T follicular helper cell (primary cell): ENCODE measurements around the gene TP53I3.
"Not testable (repeated sequence)": the region's sequence is repeated elsewhere in the genome, so short reads cannot be mapped to it uniquely, and the experiment has no call there.

Experiments used
- DNase-seq: peaks from one replicate; pipeline ENCODE4 v3.0.0-alpha.2; 2020; ENCODE audit warnings: low read depth
- total RNA-seq, 2 experiments: gene quantifications; one replicate each; lab custom pipeline; 2026; lab: John Stamatoyannopoulos, UW

TP53I3 gene
- total RNA-seq: 0.12 to 0.22 reads per million in 2 experiments

GRCh38 chr2:24084386-24085199 lies at the start of gene TP53I3:
TP53I3 (minus strand) TSS chr2:24084834; CDS start chr2:24084326, 508 bp downstream.
- DNase-seq: peak; percentile 66

DNA sequence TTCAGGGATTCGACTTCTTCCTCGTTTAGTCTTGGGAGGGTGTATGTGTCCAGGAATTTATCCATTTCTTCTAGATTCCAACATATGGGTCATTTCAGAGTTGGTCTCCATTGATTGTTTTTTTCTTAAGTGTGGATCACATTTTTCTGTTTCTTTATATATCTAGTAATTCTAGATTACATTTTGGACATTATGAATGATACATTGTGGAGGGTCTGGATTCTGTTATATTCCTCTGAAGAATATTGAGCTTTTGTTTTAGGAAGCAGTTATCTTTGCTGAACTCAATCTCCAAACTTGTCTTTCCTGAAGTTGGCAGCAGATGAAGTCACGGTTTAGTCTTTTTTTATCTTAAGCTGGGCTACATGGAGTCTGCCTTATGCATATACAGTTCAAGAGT lies 47.9 kb upstream of the TP53I3 start:
- no peak for DNase-seq

DNA sequence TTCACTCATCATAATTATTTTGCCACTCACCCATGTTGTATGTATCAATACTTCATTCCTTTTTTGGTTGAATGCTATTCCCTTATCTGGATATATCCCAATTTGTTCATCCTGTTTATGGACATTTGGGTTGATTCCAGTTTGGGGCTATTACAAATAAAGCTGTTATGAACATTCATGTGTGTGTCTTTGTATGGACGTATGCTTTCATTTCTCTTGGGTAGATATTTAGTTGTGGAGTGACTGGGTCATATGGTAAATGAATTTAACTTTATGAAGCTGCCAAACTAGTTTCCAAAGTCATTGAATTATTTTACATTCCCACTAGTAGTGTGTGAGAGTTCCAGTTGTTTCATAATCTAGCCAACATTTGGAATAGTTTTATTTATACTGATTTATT lies 41.3 kb upstream of the TP53I3 start:
- no peak for DNase-seq

DNA sequence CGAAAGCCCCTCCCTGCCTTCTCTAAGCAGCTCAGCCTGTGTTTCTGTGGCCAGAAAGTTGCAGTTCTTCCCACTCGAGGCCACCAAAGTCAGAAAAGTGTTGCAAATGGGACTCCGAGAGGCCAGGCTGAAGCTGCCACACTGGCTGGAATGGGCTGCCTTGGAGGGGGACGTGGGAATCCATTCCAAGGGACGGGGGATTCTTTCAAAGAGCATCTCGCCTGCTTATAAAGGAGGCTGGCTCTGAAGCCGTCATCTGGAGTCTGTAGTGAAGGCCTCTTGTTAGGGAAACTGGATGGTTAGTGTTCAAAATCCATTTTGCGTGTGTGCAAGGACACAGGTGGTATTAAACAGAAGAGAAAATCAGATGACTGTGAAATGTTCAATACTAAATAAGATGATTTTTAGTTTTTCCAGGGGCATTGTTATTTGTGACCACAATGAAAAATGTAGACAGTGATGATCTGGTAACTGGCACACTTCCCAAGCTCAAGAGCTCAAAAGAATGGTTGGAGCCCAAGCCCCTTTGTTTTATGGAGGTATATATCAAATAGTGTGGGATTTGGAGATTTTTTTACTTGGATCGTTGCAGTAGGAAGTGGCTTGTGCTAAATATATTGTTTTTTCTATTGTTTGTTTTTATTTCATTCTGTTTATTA lies 39.4 kb upstream of the TP53I3 start:
- no peak for DNase-seq

- DNase-seq: peak; percentile 4
Observed at GRCh38 chr2:24123195-24123921, 38.7 kb upstream of the TP53I3 start, which contains the start of the genes FAM228B and PFN4. FAM228B (plus strand) TSS chr2:24123469; CDS start chr2:24124362, 893 bp downstream. PFN4 (minus strand) TSS chr2:24123334; CDS start chr2:24122535, 799 bp downstream.

DNA sequence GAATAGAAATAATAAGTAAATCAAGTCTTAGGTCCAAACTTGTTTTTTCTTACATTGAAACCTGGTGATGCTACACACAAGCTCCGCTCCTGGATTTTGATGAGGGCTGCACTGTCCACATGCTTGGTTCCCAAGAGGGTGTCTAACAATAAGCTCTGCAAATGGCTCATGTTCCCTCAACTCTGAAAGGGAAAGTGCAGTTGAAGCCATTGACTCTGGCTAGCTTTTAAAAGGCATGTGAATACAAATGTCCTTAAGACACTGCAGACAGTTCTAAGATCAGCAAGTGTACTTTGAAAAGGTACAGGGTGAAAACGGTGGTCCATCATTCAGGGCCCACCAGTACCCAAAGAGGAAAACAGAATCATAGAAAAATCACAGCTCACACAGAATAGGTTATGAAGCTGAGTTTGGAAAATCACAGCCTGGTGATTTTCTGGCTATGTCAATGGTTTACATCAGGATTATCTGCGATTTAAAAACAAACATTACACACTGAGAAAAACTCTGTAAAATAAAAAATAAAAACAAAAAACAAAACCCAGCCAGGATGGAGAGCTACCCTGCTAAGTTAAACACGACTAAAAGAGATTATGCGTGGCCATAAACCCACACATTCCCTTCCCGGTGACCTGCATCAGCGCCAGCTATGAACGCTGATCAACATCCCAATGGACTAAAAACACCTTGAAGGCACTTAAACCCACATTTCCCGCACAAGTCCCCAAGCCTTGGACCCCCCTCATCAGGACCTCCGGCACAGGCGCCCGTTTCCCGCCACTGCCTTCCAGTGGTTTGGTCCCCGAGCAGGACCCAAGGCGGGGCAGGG lies 37.9 kb upstream of the TP53I3 start:
- no peak for DNase-seq

DNA sequence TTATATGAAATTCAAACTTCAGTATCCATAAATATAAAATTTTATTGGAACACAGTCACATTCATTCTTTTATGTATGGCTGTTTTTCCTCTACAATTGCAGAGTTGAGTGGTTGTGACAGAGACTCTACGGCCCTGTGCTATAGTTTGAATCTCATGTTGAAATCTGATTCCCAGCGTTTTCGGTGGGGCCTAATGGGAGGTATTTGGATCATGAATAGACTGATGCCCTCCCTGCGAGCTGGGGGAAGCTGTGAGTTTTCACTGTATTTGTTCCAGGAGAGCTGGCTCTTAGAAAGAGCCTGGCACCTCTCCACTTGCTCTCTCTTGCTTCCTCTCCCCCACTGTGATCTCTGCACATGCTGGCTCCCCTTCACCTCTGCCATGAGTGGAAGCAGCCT lies 36.8 kb upstream of the TP53I3 start:
- no peak for DNase-seq

GRCh38 chr2:24121066-24121465 lies 36.4 kb upstream of the TP53I3 start:
- no peak for DNase-seq

DNA sequence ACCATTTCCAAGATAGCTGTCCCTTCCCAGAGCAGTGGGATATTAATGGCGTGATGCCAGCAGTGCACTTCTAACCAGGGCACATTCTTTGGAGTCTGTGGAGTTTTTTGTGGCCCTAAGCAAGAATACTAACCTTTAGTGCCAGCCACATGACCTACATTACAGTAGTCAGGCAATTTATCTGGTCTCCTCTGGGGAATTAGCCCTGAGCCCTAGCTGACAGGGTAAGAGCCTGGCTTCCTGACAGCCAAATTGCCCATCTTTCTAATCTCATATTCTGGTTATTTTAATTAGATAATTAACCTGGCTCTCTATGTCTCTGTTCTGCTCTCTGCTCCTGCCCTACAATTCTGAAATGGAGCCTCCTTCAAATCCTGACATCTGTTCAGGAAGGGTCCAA lies 33.3 kb upstream of the TP53I3 start:
- no peak for DNase-seq

GRCh38 chr2:24115057-24115456 lies 30.4 kb upstream of the TP53I3 start:
- DNase-seq: no peak

DNA sequence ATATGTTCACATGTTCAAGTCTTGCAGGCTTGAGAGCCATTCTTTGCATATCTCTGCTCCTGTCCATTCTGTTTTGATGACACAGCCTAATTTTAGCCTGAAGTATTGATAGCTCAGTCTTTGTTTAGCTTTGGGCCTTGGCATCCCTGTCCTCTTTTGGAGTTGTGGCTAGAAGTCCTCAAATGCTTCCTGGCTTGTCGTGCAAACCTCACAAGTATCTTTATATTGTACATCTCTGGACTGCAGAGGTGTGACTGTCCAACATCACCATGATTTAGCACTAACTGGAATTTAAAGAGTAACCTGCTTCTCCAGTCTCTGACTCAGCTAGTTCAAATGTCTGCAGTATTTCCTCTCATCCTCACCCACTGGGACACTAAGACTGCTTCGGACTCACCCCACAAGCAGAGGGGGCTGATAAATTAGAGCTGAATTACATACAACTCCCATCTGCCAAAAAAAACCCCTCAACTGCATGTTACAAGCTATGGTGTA lies 26.8 kb upstream of the TP53I3 start:
- DNase-seq: no peak

DNA sequence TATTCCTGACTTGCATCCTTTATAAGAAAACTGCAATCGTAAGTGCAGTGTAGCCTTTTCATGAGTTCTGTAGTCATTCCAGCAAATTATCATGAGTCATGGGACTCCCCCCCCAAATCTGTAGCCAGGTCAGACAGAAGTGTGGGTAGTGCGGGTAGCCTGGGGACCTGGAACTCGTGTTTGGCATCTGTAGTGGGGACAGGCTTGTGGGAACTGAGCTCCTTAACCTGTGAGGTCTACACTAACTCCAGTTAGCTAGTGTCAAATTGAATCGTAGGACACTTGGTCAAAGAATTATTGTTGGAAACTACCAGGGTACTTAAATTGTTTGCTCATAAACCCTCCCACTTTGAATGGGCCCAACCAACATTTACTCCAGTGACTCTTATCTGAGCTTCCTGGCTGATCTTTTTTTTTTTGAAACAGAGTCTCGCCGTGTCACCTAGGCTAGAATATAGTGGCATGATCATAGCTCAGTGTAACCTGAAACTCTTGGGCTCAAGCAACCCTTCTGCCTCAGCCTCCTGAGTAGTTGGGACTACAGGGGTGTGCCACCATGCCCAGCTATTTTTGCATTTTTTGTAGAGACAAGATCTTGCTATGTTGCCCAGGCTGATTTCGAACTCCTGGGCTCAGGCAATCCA lies 26.1 kb upstream of the TP53I3 start:
- DNase-seq: no peak

DNA sequence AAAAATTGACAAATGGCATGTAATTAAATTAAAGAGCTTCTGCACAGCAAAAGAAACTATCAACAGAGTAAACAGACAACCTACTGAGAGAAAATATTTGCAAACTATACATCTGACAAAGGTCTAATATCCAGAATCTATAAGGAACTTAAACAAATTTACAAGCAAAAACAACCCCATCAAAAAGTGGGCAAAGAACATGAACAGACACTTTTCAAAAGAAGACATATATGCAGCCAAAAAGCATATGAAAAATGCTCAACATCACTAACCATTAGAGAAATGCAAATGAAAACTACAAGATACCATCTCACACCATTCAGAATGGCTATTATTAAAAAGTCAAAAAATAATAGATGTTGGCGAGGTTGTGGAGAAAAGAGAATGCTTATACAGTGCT lies 24.8 kb upstream of the TP53I3 start:
- DNase-seq: not testable (repeated sequence)

DNA sequence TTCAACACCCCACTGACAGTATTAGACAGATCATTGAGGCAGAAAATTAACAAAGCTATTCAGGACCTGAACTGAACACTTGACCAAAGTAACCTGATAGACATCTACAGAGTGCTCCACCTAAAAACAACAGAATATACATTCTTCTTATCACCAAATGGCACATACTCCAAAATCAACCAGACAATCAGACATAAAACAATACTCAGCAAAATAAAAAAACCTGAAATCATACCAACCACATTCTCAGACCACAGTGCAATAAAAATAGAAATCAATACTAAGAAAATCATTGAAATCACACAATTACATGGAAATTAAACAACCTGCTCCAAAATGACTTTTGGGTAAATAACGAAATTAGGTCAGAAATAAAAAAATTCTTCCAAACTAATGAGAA lies 22.7 kb upstream of the TP53I3 start:
- DNase-seq: no peak

DNA sequence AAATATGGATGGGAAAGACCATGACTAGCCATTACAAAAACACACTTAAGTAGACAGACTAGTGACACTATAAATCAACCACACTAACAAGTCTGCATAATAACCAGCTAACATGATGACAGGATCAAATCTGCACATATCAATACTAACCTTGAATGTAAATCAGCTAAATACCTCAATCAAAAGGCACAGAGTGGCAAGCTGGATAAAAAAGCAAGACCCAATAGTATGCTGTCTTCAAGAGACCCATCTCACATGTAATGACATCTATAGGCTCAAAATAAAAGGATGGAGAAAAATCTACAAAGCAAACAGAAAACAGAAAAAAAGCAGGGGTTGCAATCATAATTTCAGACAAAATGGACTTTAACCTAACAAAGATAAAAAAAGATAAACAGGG lies 22.2 kb upstream of the TP53I3 start:
- no peak for DNase-seq

DNA sequence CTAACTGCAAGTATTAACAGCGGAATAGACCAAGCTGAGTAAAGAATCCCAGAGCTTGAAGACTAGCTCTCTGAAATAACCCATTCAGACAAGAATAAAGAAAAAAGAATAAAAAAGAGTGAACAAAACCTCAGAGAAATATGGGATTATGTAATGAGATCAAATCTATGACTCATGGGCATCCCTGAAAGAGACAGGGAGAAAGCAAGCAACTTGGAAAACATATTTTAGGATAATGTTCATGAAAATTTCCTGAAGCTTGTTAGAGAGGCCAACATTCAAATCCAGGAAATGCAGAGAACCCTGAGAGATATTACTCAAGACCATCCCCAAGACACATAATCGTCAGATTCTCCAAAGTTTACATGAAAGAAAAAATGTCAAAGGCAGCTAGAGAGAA lies 21.2 kb upstream of the TP53I3 start:
- DNase-seq: no peak

DNA sequence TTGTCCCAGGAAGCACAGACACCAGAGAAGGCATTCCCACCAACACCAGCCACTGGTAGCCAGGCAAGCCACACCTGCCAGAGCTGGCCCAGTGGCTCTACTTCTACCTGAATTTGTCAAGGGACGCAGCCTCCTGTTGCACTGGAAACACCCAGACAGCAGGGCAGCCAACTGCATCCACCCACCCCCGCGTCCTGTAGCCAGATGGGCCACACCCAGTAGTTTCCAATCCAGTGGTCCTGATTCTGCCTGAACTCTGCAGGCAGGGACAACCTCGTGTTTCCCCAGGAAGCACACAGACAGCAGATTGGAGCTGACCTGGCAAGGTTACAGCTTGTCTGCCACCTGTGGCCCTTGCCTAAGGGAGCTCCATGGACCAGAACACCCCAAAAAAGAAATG lies 20.3 kb upstream of the TP53I3 start:
- no peak for DNase-seq

DNA sequence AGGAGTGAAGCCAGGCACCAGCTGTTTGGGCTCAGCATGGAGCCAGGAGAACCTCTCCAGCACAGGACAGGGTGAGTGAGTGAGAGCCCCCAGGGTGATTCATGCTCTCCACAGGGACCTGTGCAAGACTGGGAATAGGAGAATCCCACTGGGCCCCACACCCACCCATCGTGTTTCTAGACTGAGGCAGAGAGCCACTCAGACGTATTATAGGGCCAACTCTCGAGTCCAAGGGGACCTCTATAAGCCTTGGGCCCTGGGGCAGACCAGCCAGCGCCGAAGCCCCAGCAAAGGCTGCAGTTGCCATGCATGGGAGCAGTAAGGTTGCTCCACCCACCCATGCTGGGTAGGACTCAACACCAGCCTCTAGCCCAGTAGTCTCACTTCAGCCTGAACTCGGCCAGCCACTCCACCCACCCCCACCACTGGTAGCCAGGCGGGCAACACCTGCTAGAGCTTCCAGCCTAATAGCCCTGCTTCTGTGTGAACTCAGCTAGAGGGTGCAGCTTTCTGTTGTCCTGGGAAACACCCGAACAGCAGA lies 19.5 kb upstream of the TP53I3 start:
- DNase-seq: no peak

GRCh38 chr2:24102677-24103076 lies 18.0 kb upstream of the TP53I3 start:
- DNase-seq: no peak

DNA sequence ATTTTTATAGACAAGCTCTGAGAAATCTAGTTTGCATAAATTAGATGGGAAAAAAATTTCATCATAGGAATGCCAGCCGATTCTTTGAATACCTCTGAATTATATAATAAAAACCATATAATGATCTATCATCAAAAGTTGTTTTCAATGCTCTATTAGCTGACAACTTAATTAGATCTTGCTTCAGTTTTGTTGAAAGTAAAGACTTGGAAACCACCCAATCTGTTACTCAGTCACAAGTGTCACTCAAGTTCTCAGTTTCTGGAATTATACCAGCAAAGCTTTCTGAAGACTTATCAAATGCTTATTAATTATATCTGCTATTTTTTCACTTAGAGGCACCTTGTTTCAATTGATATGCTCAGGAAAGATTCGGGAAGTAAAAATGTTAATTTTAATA lies 17.4 kb upstream of the TP53I3 start:
- no peak for DNase-seq

- not testable (repeated sequence) for DNase-seq
Observed at GRCh38 chr2:24100732-24101131, 16.1 kb upstream of the TP53I3 start.
